ENCODE measurements around the gene STING1.
"Not testable (repeated sequence)": the region's sequence is repeated elsewhere in the genome, so short reads cannot be mapped to it uniquely, and the experiment has no call there.

The STING1 gene

DNA sequence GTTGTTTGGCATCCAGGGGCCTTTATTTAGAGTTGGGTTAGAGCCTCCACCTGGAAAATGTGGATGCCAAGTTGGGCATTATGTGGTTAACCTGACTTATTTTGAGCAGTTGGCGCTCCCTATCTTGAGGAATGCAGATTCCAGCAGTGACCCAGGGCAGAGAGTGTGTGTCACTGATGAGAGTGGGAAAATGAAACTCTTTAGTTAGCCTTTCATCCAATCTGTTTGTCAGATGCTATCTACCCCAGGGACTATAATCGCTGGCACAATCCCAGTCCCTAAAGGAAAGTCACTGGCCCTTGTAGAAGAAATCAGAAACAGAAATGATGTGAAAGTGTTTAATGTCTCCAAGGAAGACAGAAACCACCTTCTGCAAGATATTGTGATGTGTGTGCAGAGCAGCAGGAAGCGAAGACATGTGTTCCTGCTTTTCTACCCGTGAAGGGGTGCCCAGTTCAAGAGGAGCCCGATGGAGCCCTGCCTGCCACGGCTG lies 10.2 kb upstream of the STING1 start:
- TF ChIP-seq, protein P1, sequence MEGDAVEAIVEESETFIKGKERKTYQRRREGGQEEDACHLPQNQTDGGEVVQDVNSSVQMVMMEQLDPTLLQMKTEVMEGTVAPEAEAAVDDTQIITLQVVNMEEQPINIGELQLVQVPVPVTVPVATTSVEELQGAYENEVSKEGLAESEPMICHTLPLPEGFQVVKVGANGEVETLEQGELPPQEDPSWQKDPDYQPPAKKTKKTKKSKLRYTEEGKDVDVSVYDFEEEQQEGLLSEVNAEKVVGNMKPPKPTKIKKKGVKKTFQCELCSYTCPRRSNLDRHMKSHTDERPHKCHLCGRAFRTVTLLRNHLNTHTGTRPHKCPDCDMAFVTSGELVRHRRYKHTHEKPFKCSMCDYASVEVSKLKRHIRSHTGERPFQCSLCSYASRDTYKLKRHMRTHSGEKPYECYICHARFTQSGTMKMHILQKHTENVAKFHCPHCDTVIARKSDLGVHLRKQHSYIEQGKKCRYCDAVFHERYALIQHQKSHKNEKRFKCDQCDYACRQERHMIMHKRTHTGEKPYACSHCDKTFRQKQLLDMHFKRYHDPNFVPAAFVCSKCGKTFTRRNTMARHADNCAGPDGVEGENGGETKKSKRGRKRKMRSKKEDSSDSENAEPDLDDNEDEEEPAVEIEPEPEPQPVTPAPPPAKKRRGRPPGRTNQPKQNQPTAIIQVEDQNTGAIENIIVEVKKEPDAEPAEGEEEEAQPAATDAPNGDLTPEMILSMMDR (conservative IDR thresholded peaks at IDR 0.05; ENCODE audit: low read depth, low read length) = no peak
- DNase-seq (ENCODE audit: low read depth) = no peak
- H3K4me3 ChIP-seq (ENCODE audit: low read length) = no peak overlapping the region

DNA sequence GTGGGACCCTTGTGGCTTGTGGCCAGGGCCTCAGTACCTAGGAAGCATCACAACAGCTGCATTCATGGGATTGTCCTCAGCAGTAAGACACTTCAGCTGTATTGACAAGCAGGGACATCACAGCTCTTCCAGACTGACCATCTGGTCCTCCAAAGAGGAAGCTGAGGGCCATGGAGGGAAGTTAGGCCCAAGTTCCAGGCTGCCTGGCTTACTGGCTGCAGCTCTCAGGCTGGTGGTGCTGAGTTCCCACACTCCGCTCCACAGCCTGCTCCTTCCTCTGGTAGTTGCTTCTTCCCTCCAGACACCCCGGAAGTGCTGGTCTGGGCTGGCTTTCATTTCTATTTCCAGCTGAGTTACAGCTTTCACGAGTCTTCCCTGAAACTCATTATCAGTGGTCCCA lies 5.7 kb upstream of the STING1 start:
- TF ChIP-seq, protein P1 (conservative IDR thresholded peaks at IDR 0.05; ENCODE audit: low read depth, low read length) = no peak
- DNase-seq (ENCODE audit: low read depth) = no peak

DNA sequence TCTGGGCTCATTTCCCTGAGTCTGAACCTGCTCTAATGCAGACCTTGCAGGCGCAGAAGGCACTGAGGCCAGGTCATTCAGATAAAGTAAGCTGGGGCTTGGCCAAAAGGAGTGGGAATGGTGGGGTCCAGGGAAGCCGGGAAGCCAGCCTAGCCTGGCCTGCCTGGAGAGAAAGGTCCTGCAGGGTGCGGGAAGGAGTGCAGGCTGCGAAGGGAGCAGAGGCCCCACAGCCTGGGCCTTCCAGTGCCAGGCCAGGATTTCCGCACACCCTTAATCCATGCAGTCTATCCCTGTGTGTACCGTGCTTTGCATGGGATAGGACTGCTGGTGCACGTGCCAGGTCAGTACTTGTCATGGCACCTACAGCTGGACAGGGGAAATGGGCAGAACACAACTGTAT lies 3.6 kb upstream of the STING1 start:
- no peak overlapping the region for H3K4me3 ChIP-seq (ENCODE audit: low read length)
- DNase-seq (ENCODE audit: low read depth) = no peak
- TF ChIP-seq, protein P1 (conservative IDR thresholded peaks at IDR 0.05; ENCODE audit: low read depth, low read length) = no peak

More for the DNA sequence above, 5.7 kb upstream of the STING1 start:
- H3K4me3 ChIP-seq (ENCODE audit: low read length) = no peak overlapping the region

DNA sequence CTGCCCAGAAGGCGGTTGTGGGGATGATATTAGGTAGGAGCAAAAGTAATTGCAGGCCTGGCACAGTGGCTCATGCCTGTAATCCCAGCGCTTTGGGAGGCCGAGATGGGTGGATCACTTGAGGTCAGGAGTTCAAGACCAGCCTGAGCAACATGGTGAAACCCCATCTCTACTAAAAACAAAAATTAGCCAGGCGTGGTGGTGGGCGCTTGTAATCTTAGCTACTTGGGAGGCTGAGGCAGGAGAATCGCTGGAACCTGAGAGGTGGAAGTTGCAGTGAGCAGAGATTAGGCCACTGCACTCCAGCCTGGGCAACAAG lies 291 bp upstream of the STING1 start:
- not testable (repeated sequence) for H3K4me3 ChIP-seq (ENCODE audit: low read length); DNase-seq (ENCODE audit: low read depth)

DNA sequence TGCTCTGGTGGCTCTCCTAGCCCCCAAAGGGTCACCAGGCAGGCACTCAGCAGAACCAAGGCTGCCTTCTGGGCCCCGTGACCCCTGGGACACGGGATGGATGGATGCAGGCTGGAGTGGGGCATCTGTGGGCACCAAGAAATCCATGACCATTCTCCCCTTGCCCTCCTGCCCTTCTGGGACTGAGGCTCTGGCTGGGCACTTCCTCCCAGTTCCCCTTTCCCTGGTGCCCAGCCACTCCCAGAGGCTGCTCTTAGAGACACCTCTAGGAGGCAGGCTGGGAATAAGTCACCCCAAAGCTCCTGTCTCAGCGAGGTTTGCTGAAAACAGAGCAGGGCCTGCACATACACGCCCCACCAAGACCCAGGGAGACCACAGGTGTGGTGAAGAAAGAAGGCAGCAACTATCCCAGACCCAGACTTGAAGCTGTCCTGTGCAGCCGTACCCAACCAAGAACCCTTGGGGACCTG lies 943 bp downstream of the STING1 start:
- H3K4me3 ChIP-seq (ENCODE audit: low read length) = peak overlapping the region; percentile 42
- no peak for DNase-seq (ENCODE audit: low read depth)
- TF ChIP-seq, protein P1 (conservative IDR thresholded peaks at IDR 0.05; ENCODE audit: low read depth, low read length) = peak; percentile 38

DNA sequence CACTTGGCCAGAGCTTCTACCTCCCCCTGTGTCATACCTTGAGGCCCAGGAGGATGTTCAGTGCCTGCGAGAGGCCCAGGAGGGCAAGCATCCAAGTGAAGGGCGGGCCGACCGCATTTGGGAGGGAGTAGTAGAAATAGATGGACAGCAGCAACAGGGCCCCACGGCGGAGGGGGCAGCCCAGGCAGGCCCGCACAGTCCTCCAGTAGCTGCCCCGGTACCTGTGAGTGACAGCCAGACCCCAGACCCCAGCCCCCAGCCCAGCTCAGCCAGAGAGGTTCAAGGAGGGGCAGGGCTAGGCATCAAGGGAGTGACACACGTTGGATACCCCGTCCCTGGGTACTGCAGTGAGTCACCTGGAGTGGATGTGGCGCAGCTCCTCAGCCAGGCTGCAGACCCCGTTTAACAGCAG lies 1.4 kb downstream of the STING1 start:
- TF ChIP-seq, protein P1 (conservative IDR thresholded peaks at IDR 0.05; ENCODE audit: low read depth, low read length) = no peak
- DNase-seq (ENCODE audit: low read depth) = no peak

DNA sequence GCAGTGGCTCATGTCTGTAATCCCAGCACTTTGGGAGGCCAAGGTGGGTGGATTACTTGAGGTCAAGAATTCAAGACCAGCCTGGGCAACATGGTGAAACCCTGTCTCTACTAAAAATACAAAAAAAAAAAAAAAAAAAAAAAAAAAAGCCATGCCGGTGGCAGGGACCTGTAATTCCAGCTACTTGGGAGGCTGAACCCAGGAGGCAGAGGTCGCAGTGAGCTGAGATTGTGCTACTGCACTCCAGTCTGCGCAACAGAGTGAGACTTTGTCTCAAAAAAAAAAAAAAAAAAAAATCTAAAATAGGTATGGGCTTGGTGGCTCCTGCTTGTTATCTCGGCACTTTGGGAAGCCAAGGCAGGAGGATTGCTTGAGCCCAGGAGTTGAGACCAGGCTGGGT lies 2.8 kb downstream of the STING1 start:
- not testable (repeated sequence) for DNase-seq (ENCODE audit: low read depth); H3K4me3 ChIP-seq (ENCODE audit: low read length)

More for the DNA sequence above, 1.4 kb downstream of the STING1 start:
- peak overlapping the region; percentile 42 for H3K4me3 ChIP-seq (ENCODE audit: low read length)

DNA sequence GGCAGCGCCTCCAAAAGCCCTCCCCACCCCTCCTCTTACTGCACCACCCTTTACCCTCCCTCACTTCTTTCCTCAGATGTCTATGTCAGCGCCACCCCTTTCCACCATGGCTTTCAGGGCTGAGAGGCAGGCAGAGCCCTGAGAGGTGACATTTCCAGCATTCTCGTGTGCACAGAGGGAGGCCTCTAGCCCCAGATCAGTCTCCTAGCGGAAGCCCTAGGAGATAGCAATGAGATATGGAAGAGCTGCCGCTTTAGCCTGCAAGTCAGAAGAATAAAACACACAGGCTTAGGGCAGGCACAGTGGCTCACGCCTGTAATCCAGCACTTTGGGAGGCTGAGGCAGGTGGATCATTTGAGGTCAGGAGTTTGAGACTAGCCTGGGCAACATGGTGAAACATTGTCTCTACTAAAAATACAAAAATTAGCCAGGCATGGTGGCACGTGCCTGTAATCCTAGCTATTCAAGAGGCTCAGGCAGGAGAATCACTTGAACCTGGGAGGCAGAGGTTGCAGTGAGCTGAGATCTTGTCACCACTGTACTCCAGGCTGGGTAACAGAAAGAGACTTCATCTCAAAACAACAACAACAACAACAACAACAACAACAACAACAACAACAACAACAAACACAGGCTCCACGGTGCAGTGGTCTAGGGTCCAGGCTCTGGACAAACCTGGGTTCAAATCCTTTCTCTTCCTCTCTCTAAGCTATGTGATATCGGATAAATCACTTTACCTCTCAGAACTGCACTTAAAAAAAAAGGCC lies 3.7 kb downstream of the STING1 start:
- H3K4me3 ChIP-seq (ENCODE audit: low read length); DNase-seq (ENCODE audit: low read depth): not testable (repeated sequence)

All from retinal pigment epithelial cell (primary cell).